SK-N-SH (cell line): ENCODE data around the gene BRD4. TPM values are rescaled to one million over a fixed set of nuclear protein-coding genes. Genes with fewer than 3 reads are reported as not detected.

ENCODE experiments used
- CTCF ChIA-PET: fragments of 300-600, 350-600 bp; formaldehyde crosslinking; extraction: SDS; loops from one replicate; lab custom pipeline; 2021; lab: Yijun Ruan, JAX
- POLR2A ChIA-PET: fragments of 350-600 bp; sonication (Branson Sonifier 250); formaldehyde crosslinking; extraction: SDS; loops from one replicate; lab custom pipeline; 2020; ENCODE audit warnings: antibody characterized with exemption, inconsistent platforms; lab: Yijun Ruan, JAX
- DNase-seq: peaks from one replicate; pipeline ENCODE4 v3.0.0; 2012
- H2AFZ ChIP-seq: fragments of 200-600 bp; sonication (generic); 2 replicates; pipeline ENCODE4 v1.8.1; 2016; ENCODE audit warnings: antibody characterized with exemption, mild to moderate bottlenecking, low read depth
- H3F3A ChIP-seq: fragments of 200-600 bp; sonication (generic); replicated peaks from 2 replicates; pipeline ENCODE3; 2016; ENCODE audit warnings: antibody characterized with exemption, mild to moderate bottlenecking; ENCODE audit not compliant: insufficient read depth
- H3K27ac ChIP-seq, 2 experiments: fragments of 200-500 bp in 1 of 2; fragments of 200-600 bp in 1 of 2; sonication (Bioruptor generic) in 1 of 2; sonication (generic), shearing (Covaris generic) in 1 of 2; 2 replicates each; pipeline versions ENCODE4 v1.5.1 to v1.6.1; 2014 to 2016; ENCODE audit warnings: low read depth in 2 of 2, inconsistent platforms in 1 of 2, low read length in 1 of 2, mild to moderate bottlenecking in 1 of 2, mixed read lengths in 1 of 2
- H3K27me3 ChIP-seq: fragments of 200-600 bp; sonication (generic), shearing (Covaris generic); 2 replicates; pipeline ENCODE4 v1.6.1; 2016; ENCODE audit warnings: mixed run types; ENCODE audit not compliant: insufficient read depth
- H3K36me3 ChIP-seq, 2 experiments: fragments of 200-500 bp in 1 of 2; fragments of 200-600 bp in 1 of 2; sonication (Bioruptor generic) in 1 of 2; sonication (generic) in 1 of 2; replicated peaks in 1 of 2; 2 replicates each; pipeline versions ENCODE3 to v1.5.1; 2014 to 2016; ENCODE audit warnings: low read length in 1 of 2, mild to moderate bottlenecking in 1 of 2; ENCODE audit not compliant: insufficient read depth in 2 of 2, control insufficient read depth in 1 of 2
- H3K4me1 ChIP-seq, 2 experiments: fragments of 200-500 bp in 1 of 2; fragments of 200-600 bp in 1 of 2; sonication (Bioruptor generic) in 1 of 2; sonication (generic), shearing (Covaris generic) in 1 of 2; 2 replicates each; pipeline versions ENCODE4 v1.5.1 to v1.6.1; 2014 to 2016; ENCODE audit warnings: low read depth in 1 of 2, low read length in 1 of 2, mixed run types in 1 of 2; ENCODE audit not compliant: insufficient read depth in 2 of 2, control insufficient read depth in 1 of 2
- H3K4me2 ChIP-seq: fragments of 200-600 bp; sonication (generic), shearing (Covaris generic); 2 replicates; pipeline ENCODE4 v1.6.1; 2017; ENCODE audit warnings: mixed run types
- H3K4me3 ChIP-seq, 2 experiments: fragments of 200-500 bp in 1 of 2; fragments of 200-600 bp in 1 of 2; sonication (Bioruptor generic) in 1 of 2; sonication (generic), shearing (Covaris generic) in 1 of 2; 2 replicates each; pipeline versions ENCODE4 v1.5.1 to v1.8.1; 2014 to 2016; ENCODE audit warnings: low read depth in 2 of 2, inconsistent platforms in 1 of 2, low read length in 1 of 2, mild to moderate bottlenecking in 1 of 2, mixed read lengths in 1 of 2, moderate library complexity in 1 of 2
- H3K79me2 ChIP-seq: fragments of 200-600 bp; sonication (generic); 2 replicates; pipeline ENCODE4 v1.8.1; 2017; ENCODE audit warnings: mild to moderate bottlenecking; ENCODE audit not compliant: insufficient read depth
- H3K9ac ChIP-seq: fragments of 200-600 bp; sonication (generic); 2 replicates; pipeline ENCODE4 v1.6.1; 2017; ENCODE audit warnings: mixed run types
- H3K9me2 ChIP-seq: fragments of 200-600 bp; sonication (generic); 2 replicates; pipeline ENCODE4 v1.6.1; 2017; ENCODE audit warnings: mixed run types
- H3K9me3 ChIP-seq: fragments of 200-600 bp; sonication (generic); 2 replicates; pipeline ENCODE4 v1.6.1; 2017; ENCODE audit warnings: mixed run types, mild to moderate bottlenecking, moderate library complexity
- H4K20me1 ChIP-seq: fragments of 200-600 bp; sonication (generic); 2 replicates; pipeline ENCODE4 v1.6.1; 2017; ENCODE audit warnings: mild to moderate bottlenecking, mixed run types; ENCODE audit not compliant: insufficient read depth
- ELF1 ChIP-seq: IDR thresholded peaks from 2 replicates; pipeline ENCODE4 v1.4.0; 2012
- EZH2phosphoT487 ChIP-seq: fragments of 200-600 bp; sonication (generic); IDR thresholded peaks from 2 replicates; pipeline ENCODE4 v1.6.1; 2017; ENCODE audit warnings: low read depth, mixed run types, mild to moderate bottlenecking, antibody characterized with exemption, moderate library complexity, borderline replicate concordance
- FOXM1 ChIP-seq: IDR thresholded peaks from 2 replicates; pipeline ENCODE4 v1.4.0; 2012; ENCODE audit warnings: low read depth, mild to moderate bottlenecking
- GATA2 ChIP-seq: sonication (generic); formaldehyde crosslinking; IDR thresholded peaks from 2 replicates; pipeline ENCODE4 v1.5.0; 2020; ENCODE audit warnings: mild to moderate bottlenecking, missing genetic modification reagents
- MEF2A ChIP-seq: IDR thresholded peaks from 2 replicates; pipeline ENCODE4 v1.4.0; 2012; ENCODE audit warnings: low read depth, borderline replicate concordance
- NFIC ChIP-seq: IDR thresholded peaks from 2 replicates; pipeline ENCODE4 v1.4.0; 2012; ENCODE audit warnings: borderline replicate concordance
- POLR2AphosphoS5 ChIP-seq: IDR thresholded peaks from 2 replicates; pipeline ENCODE4 v1.6.1; 2012; ENCODE audit warnings: low read depth, low read length
- RCOR1 ChIP-seq: fragments of 150-350 bp; IDR thresholded peaks from 2 replicates; pipeline ENCODE4 v1.6.1; 2017; ENCODE audit warnings: antibody characterized with exemption, low read length
- RFX5 ChIP-seq: IDR thresholded peaks from 2 replicates; pipeline ENCODE4 v1.6.1; 2012; ENCODE audit warnings: mild to moderate bottlenecking, improper control_type of control experiment, low read length
- SMC3 ChIP-seq: IDR thresholded peaks from 2 replicates; pipeline ENCODE4 v1.6.1; 2012; ENCODE audit warnings: low read depth, low read length, improper control_type of control experiment
- TAF1 ChIP-seq: IDR thresholded peaks from 2 replicates; pipeline ENCODE4 v1.6.1; 2012; ENCODE audit warnings: low read depth, mild to moderate bottlenecking, low read length, moderate library complexity, borderline replicate concordance
- TEAD4 ChIP-seq: IDR thresholded peaks from 2 replicates; pipeline ENCODE4 v1.4.0; 2012; ENCODE audit warnings: mild to moderate bottlenecking, borderline replicate concordance; ENCODE audit not compliant: insufficient read depth
- WGBS: methylation state at CpG from one replicate; pipeline ENCODE4 v1.1.6; 2017; ENCODE audit warnings: low lambda C conversion rate; 5-methylcytosine and 5-hydroxymethylcytosine counted together
- polyA plus RNA-seq, 3 experiments: library from polyadenylated mRNA; depleted of rRNA; stranded (reverse); fragments of >200 nt; gene quantifications; 2 replicates each; pipeline ENCODE4 v1.2.3, GENCODE V29; 2012
- TF ChIP-seq, protein P1 (sequence below): IDR thresholded peaks from 2 replicates; pipeline ENCODE4 v1.4.0; 2012; ENCODE audit warnings: low read depth, borderline replicate concordance
- TF ChIP-seq, protein P2 (sequence below): fragments of 200-600 bp; sonication (generic); IDR thresholded peaks from 2 replicates; pipeline ENCODE4 v1.6.1; 2017; ENCODE audit warnings: antibody characterized with exemption, mild to moderate bottlenecking, moderate library complexity
- TF ChIP-seq, protein P3 (sequence below): IDR thresholded peaks from 2 replicates; pipeline ENCODE4 v1.4.0; 2012; ENCODE audit warnings: low read depth
- TF ChIP-seq, protein P4 (sequence below): fragments of 150-350 bp; IDR thresholded peaks from 2 replicates; pipeline ENCODE4 v1.6.1; 2017; ENCODE audit warnings: antibody characterized with exemption, low read length, low read depth, borderline replicate concordance

The BRD4 gene
- polyA plus RNA-seq, 1 of the 3 experiments (the other 2 are of a cell fraction): 10.0 TPM

DNA sequence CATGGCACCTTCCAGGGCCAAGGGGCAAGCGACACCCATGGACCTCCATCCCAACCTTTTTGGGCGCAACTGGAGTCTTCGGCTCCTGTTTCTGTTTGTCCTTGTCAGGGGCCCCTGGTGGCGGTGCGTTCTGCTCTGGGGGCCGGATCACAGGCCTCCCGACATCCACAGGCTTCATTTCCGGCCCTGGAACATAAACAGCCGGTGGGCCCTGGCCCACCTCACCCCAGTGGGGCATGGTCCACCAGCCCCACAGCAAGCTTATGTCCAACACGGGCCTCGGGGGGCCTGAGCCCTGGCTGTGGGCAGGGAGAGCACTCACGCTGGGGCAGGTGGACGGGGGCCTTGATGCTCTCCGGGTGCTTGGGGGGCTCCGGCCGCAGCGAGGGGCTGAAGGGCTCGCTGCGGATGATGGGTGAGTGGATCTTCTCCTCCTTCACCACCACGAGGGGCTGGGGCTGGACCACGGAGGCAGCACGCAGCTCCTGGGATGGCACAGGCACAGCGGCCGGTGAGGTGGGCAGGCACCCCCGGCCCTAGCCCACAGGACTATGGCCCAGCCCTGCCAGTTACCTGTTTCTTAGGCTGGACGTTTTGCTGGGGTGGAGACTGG, 92.9 kb downstream of the BRD4 start:
- 82% methylated on average over 5 of the region's 26 CpGs for WGBS
- Histone ChIP-seq H3K9ac (no peak overlapping the region), H3K4me3 (no peak overlapping the region), H3K9me3 (no peaks in the 10 kb centered on the region), H3K36me3 (peaks cover 20 to 73% of the 10 kb centered on the region in 2 experiments), H3K4me2 (no peak overlapping the region), H2AFZ (no peak overlapping the region), H3K4me1 (peaks cover 0 to 4% of the 10 kb centered on the region in 2 experiments; a peak in 1 of 4 replicates), H4K20me1 (peaks cover 8% of the 10 kb centered on the region), H3K79me2 (peaks cover 11% of the 10 kb centered on the region), H3K27ac (no peak overlapping the region), H3F3A (peaks cover 7% of the 10 kb centered on the region), H3K27me3 (no peaks in the 10 kb centered on the region), H3K9me2 (no peaks in the 10 kb centered on the region)
- no peak for DNase-seq
- POLR2A ChIA-PET: no interaction called here
- no peak for TF ChIP-seq MEF2A
- no peak for TF ChIP-seq TAF1
- no peak for TF ChIP-seq SMC3
- TF ChIP-seq EZH2phosphoT487: no peak
- TF ChIP-seq, protein P1, sequence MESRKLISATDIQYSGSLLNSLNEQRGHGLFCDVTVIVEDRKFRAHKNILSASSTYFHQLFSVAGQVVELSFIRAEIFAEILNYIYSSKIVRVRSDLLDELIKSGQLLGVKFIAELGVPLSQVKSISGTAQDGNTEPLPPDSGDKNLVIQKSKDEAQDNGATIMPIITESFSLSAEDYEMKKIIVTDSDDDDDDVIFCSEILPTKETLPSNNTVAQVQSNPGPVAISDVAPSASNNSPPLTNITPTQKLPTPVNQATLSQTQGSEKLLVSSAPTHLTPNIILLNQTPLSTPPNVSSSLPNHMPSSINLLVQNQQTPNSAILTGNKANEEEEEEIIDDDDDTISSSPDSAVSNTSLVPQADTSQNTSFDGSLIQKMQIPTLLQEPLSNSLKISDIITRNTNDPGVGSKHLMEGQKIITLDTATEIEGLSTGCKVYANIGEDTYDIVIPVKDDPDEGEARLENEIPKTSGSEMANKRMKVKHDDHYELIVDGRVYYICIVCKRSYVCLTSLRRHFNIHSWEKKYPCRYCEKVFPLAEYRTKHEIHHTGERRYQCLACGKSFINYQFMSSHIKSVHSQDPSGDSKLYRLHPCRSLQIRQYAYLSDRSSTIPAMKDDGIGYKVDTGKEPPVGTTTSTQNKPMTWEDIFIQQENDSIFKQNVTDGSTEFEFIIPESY: no peak
- no peak for TF ChIP-seq RFX5
- no peak for TF ChIP-seq NFIC
- TF ChIP-seq GATA2 (CRISPR knock-in tag): no peak
- no peak for TF ChIP-seq RCOR1
- TF ChIP-seq POLR2AphosphoS5: no peak
- TF ChIP-seq, protein P2, sequence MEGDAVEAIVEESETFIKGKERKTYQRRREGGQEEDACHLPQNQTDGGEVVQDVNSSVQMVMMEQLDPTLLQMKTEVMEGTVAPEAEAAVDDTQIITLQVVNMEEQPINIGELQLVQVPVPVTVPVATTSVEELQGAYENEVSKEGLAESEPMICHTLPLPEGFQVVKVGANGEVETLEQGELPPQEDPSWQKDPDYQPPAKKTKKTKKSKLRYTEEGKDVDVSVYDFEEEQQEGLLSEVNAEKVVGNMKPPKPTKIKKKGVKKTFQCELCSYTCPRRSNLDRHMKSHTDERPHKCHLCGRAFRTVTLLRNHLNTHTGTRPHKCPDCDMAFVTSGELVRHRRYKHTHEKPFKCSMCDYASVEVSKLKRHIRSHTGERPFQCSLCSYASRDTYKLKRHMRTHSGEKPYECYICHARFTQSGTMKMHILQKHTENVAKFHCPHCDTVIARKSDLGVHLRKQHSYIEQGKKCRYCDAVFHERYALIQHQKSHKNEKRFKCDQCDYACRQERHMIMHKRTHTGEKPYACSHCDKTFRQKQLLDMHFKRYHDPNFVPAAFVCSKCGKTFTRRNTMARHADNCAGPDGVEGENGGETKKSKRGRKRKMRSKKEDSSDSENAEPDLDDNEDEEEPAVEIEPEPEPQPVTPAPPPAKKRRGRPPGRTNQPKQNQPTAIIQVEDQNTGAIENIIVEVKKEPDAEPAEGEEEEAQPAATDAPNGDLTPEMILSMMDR: no peak
- TF ChIP-seq, protein P3, sequence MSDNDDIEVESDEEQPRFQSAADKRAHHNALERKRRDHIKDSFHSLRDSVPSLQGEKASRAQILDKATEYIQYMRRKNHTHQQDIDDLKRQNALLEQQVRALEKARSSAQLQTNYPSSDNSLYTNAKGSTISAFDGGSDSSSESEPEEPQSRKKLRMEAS: no peak
- TF ChIP-seq ELF1: no peak
- TF ChIP-seq FOXM1: no peak
- TF ChIP-seq, protein P4, sequence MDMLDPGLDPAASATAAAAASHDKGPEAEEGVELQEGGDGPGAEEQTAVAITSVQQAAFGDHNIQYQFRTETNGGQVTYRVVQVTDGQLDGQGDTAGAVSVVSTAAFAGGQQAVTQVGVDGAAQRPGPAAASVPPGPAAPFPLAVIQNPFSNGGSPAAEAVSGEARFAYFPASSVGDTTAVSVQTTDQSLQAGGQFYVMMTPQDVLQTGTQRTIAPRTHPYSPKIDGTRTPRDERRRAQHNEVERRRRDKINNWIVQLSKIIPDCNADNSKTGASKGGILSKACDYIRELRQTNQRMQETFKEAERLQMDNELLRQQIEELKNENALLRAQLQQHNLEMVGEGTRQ: no peak
- TF ChIP-seq TEAD4: no peak
- CTCF ChIA-PET: interaction anchor here (1.3 to 2.1 kb wide), 3 partner anchors 12 to 138 kb away, joined by 4 to 6 read pairs (median 4); no protein-coding TSS in a partner anchor
